ACHN (cell line): ENCODE results near the gene PTH.

Source experiments
- DNase-seq: peaks from one replicate; pipeline ENCODE4 v3.0.0-alpha.2; 2015
- in situ Hi-C: cut with HindIII; loops from 2 replicates; pipeline ENCODE4 v1.10.0; 2017; ENCODE audit warnings: low sequenced_read_pairs, low pct_ligation_motif_present, low pct_unique_long_range_greater_than_20kb

PTH gene

DNA sequence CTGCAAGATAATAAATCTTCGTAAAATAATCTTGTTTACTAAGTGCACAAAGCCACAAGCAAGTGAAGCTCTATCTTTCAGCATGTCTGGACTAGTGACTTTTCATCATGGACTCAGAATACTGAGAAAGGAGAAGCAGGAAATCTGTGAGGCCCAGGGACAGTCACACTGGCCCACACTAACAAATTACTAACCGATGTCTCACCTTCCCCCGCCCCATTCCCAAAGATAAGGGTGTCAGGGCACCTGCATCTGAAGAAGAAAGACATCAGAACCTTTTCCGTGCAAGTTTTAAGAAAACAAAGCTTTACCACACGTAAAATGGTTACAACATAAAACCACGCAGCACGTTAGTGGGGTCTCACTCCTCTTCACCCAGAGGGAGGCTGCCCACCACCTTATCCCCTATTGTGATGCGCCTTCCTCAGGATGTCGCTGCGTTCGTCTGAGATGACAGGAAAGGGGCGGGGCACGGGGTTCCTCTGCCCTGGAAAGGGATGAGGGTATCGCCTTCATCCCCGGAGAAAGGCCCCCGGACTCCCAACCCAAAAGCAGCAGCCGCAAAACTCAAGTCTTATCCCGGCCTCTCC is 33.4 kb downstream of the PTH start:
- in situ Hi-C loops, result no loop called here
- DNase-seq, result peak; percentile 70

DNA sequence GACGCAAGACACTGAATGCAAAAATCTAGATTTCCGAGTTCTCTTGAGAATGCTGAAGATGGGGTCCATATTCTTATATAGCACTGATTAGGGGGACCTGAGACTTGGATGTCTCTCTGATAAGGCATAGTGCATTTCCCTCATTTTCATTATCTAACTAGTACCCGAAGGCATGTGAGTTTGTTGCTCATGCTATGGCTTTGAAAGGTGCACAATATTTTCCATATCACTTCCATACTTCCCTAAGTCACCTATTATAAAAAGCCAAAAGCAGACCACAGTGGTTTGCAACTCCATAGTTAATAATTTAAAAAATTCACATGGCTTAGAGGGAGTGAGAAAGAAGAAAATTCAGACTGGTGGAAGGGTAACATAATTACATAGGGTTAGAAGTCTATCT is 34.5 kb downstream of the PTH start:
- DNase-seq, result no peak
- in situ Hi-C loops, result no loop called here

DNA sequence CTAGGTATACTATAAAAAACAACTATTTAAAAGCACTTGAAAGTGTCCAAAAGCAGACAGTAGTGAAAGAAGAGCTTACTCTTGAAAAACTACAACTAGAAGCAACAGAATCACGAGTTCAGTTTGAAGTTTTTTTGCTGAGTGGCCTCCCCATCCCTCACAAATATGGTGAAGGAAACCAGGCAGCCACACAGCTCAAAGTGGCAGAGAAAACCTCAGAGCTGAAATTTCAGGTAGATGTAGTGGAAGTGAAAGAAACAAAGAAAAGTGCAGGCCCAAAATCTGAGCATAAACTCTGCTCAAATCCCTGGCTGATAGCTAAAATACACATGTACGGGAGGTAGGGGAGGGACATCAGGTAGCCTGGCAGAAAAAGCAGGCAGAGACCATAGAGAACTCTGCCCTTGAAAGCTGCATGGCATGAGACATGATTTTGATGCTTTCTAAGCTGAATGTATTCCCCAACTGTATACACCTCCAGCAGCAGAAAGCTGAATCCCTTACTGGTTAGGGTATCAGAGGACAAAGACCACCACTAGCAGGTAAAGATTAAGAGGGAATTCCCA is 44.9 kb downstream of the PTH start:
- no peak for DNase-seq
- in situ Hi-C loops, result no loop called here

DNA sequence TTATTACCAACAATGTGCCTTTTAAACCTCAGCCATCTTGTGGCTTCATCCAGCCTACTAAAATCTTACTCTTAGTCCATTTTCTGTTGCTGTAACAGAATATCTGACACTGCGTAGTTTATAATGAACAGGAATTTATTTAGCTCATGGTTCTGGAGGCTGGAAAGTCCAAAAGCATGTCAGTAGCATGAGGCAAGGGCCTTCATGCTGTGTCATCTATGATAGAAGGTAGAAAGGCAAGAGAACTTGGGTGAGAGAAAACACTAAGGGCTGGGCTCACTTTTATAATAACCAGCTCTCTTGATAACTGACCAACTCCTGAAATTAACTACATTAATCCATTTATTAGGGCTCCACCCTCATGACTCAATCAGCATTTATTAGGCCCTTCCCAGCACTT is 46.3 kb downstream of the PTH start:
- in situ Hi-C loops, result no loop called here

DNA sequence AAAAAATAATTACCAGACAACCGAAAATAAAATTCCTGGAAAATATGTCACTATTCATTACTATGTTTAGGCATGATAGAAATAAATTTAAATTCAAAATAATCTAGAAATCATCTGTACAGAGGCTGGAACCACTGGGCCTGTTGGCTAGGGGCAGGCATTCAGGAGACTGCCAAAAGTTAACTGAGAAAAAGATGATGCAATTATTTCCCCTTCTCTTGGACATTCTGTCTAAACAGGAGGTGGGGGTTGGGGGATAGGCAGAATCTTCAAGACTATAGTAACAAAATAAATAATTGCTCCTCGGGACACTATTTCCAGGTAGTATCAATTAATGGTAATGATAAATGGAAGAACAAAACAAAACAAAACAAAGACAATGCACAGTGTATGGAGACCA is 46.9 kb downstream of the PTH start:
- no peak for DNase-seq
- in situ Hi-C loops, result no loop called here

More for the DNA sequence above, 46.3 kb downstream of the PTH start:
- no peak for DNase-seq

DNA sequence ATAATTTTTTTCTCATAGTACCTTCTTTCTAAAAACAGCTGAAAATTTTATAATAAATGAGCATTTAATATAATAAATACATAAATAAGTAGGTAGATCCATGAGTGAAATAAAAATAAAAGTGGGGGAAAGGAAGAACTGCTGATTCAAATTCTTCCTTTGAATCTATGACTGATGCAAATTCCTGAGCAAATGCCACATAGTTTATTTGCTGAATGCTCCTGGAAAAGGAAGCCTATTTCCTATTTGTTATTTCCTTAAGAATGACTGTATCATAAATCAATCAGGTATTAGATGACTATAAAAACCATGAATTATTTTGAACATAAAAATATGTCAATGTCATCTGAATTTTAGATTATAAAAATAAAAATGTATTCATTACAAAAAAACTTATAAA is 49.4 kb downstream of the PTH start:
- in situ Hi-C loops, result no loop called here
- peak; percentile 45 for DNase-seq

DNA sequence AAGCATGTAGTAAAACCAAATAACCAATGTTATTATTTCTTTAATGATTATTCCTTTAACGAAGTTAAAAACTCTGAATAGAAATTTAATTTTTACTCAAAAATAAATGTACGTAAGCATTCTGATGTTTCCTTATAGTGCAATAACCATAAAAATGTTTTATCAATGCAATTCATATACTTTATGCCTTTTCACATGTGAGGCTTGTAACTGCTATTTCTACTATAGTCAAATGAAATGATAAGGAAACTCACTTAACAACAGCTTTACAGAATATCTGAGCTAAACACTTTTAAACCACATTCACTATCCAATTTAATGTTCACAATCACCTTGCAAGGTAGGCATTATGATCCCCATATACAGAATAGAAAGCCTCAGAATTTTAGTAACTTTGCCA is 50.2 kb downstream of the PTH start:
- in situ Hi-C loops, result no loop called here
- no peak for DNase-seq
